Glomerular visceral epithelial cell (primary cell): ENCODE measurements around the gene TOMT.

Source experiments
- DNase-seq: peaks from one replicate; pipeline ENCODE4 v3.0.0-alpha.2; 2016; ENCODE audit errors: extremely low spot score

The TOMT gene, protein sequence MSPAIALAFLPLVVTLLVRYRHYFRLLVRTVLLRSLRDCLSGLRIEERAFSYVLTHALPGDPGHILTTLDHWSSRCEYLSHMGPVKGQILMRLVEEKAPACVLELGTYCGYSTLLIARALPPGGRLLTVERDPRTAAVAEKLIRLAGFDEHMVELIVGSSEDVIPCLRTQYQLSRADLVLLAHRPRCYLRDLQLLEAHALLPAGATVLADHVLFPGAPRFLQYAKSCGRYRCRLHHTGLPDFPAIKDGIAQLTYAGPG

DNA sequence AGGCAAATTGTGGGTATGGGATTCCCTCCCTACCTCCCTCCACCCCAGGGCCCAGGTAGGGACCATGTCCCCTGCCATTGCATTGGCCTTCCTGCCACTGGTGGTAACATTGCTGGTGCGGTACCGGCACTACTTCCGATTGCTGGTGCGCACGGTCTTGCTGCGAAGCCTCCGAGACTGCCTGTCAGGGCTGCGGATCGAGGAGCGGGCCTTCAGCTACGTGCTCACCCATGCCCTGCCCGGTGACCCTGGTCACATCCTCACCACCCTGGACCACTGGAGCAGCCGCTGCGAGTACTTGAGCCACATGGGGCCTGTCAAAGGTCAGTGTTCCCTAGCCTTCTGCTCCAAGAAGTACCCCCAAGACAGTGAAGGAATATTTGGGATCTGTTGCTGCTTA is at the start of gene TOMT:
Gene TOMT (plus strand): TSS at position 37 of the 400 bp plus-strand sequence. CDS start 28 bp downstream, at position 65.
- no peak for DNase-seq

DNA sequence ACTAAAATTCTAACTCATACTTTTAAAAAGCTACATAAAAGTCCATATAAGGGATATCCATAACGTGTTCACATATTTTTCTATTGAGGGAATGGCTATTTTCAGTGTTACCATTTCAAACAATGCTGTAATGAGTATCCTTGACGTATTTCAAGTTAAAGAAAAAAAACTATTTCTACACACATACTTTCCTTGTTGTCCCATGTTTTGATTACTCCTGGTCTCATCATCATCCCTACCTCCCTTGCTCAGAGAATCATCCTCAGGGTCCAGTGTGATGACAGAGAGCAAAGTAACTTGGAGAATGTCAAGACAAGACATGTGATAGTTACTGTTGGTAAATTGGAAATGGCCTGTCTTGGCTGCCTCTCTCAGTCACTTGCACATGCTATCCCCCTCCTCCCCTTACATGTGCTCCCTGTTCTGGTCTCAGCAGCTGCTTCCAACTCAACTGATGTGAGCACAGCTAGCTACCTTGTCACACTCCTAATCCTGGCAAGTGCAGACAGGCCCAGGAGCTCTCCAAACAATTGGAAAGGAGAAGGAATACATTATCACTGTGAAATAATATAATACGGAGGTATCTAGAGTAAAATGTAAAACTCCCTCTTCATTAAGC is 47.2 kb upstream of the TOMT start:
- DNase-seq: no peak

DNA sequence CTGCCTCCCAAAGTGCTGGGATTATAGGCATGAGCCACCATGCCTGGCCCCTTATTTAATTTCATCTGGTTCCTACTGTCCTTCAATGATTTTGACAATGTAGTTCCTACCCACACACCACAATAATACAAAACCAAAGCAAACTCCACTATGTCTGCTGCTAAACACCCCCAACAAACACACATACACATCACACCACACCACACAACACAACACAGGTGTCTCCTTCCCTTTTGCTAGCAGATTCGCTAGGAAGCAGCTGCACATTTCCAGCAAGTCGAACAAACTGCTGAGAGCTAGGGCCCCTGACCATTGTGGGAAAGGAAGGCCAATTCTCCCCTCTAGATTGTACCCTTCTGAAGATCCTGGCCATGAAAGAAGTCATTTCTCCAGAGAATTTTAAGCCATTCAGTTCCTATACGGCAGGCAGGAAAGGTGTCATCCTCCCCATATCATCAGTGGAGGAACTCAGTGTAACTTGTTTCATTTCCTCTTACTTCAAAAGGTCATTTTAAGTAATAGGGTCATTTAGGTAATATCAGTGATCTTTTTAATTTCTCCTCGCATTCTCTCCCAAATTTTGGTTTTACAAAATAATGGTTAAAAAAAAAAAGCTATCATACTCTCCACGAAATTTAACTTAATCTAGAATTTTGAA is 43.9 kb upstream of the TOMT start:
- DNase-seq: no peak

DNA sequence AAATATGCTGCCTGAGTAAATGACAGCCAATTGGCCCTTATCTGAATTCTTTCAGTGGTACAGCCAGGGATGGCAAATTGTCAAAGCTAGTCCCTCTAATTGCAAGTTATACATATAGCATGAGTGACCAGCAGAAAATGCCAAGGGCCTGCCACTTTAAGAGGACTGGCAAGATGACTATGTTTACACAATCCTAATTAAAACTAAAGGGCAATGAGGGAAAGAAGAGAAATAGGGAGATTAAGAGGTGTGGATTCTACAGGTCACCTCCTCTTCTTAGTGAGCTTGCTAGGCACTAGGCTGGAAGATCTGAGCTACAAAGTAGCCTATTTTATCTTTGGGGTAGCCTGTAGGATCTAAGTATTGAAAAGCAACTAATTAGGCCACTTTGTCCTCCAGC is 38.9 kb upstream of the TOMT start:
- DNase-seq: no peak

DNA sequence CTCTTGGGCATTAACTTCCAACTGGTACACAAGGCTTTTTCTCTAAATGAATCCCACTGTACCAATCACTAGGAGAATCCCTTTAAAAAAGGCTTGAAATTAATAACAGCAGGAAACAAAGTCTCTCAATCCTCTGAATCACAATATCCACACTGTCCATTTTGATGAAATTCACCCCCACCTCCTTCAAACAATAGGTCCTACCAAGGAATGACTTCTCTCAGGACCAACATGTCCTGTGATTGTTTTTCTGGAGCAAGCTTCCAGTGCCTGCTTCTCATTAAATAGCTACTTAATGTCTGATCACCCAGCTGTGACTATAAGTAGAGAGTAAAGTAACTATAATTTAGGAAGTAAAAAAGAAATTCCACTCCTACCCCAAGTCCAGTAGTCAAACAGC is 38.5 kb upstream of the TOMT start:
- DNase-seq: no peak

GRCh38 chr11:72067676-72068075 is 38.0 kb upstream of the TOMT start:
- no peak for DNase-seq

DNA sequence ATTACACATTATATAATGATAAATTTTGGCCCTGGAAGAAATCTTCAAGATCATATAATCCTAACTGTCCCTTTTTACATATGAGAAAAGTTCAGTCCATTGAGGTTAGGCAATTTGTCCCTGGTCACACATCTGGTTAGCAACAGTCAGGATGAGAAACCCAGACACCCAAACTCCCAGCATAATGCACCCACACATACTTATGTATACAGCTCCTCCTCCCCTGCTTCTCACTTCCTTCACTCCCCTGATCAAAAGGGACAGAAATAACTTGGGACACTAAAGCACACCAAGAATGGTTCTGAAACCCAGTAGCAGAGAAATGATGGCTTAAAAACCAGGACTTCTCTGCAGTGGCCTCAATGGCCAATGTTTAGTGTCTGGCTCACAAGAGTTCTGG is 36.5 kb upstream of the TOMT start:
- DNase-seq: peak; percentile 13

- peak; percentile 87 for DNase-seq
Measured at GRCh38 chr11:72069787-72070251, 35.9 kb upstream of the TOMT start.

DNA sequence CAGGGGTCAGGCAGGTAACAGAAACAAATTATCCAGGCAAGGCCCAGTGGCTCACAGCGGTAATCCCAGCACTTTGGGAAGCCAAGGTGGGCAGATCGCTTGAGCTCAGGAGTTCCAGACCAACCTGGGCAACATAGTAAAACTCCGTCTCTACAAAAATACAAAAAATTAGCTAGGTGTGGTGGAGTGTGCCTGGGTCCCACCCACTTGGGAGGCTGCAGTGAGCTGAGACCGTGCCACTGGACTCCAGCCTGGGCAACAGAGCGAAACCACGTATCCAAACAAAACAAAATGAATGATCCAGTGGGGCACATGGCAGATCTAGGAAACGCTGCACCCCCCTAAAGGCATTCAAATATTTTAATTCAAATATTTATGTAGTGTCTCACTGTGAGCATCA is 35.2 kb upstream of the TOMT start:
- peak; percentile 40 for DNase-seq

DNA sequence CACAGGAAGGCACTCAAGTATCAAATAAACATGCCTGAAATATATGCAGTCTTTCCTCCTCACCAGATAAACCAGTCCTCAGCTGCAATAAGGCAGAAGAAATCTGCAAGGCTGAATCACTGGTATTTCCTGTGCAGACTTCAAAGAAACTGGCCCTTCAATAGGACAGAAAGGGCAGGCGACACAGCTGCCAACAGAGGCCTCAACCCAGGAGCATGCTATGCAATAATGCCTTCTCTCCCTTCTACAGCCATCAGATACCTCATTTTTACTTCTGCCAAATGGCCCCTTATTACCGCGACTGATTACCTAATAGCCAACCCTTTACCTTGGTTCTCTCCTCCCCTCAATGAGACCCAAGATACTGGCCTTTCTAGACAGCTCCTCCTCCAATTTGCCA is 33.4 kb upstream of the TOMT start:
- DNase-seq: peak; percentile 70

GRCh38 chr11:72075109-72075508 is 30.6 kb upstream of the TOMT start:
- no peak for DNase-seq

GRCh38 chr11:72075756-72076155 is 30.0 kb upstream of the TOMT start:
- no peak for DNase-seq

DNA sequence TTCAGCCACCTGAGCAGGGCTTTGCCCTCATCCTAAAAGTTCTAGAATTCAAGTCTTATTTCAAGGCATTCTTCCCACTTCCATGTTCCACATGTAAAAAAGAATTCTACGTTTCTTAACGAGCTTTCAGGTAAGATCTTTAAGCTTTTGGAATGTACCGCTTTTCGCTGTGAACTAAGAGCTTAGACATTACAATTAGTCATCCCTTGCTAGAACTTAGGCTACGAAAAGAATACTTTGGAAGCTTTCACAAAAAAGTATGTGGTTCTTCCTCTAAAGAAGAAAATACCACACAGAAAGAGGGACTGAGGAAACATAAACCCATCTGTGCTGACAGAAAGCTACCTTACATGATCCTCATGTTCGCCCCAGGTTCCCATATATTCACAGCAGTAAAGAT is 27.2 kb upstream of the TOMT start:
- no peak for DNase-seq

GRCh38 chr11:72079819-72080325 is 25.9 kb upstream of the TOMT start:
- DNase-seq: no peak

DNA sequence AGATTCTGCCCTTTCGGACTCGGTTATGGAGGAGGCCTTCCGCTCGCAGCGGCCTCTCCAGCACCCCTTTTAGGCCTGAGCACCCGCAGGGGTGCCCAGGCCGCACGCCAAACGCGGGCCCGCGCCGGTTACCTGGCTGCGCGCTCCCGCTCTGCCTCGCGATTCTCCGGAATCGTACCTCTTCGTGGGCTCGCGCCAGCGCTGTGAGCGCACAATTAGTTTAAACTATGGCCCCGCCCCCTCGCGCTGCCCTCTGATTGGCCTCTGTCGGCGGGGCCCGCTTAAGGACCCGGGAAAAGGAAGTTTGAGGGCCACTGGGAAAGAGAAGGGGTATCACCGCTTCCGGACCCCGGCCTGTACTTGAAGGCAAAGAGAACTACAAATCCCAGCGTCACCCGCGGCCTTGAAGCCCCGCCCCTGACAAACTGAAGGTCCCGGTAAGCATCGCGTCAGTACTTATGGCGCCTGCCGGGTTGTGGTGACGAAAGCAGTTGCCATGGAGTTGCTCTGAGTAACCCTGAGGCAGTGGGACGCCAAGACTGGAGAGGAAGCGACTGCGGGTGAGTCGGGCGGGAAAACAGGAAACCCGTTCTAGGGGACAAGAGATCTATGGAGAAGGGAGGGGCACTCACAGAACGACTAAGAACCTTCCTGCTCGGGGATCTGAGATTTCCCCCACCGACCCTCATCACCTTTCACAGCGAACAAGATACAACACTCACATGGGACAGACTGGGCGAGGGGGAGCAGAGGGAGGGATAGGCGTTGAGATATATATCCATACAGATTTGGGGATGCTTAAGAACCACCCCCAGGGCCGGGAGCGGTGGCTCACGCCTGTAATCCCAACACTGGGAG is 25.2 kb upstream of the TOMT start, which contains the start of the genes LRRC51 and NUMA1:
Gene LRRC51 (plus strand): TSS at position 525 of the 858 bp plus-strand sequence. CDS start 8,234 bp downstream, outside the sequence.
Gene NUMA1 (minus strand): TSS at position 217 of the 858 bp plus-strand sequence. CDS start 44,599 bp downstream, outside the sequence.
- DNase-seq: peak; percentile 100

GRCh38 chr11:72081184-72081644 is 24.5 kb upstream of the TOMT start:
- DNase-seq: no peak

DNA sequence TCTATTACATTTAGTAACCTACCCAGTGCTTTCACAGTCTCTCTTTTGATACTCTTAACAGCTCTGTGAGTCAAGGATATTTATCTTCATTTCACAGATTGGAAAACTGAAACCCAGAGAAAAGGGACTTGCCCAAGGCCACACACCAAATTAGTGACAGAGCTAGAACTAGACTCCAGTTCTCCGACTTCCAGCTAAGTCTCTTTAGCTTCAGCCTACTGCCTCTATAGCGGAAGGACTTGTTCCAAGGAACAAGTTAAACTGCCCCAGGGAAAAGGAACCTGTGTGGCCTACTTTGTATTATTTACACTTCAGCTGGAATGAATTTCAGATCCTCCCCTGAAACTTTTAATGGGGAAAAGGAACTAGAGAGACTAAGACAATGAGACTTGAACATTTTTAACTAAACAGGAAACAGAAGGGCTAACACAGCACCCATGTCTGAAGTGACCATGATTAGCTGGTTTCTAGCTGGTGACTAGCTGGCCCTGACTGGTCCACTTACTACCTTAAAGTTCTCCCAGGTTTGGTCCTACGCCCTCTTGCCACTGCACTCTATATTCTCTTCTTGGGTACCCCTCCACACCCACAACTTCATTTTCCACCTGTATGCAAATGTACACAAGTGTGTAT is 23.8 kb upstream of the TOMT start:
- DNase-seq: no peak

GRCh38 chr11:72083414-72083813 is 22.3 kb upstream of the TOMT start:
- no peak for DNase-seq

DNA sequence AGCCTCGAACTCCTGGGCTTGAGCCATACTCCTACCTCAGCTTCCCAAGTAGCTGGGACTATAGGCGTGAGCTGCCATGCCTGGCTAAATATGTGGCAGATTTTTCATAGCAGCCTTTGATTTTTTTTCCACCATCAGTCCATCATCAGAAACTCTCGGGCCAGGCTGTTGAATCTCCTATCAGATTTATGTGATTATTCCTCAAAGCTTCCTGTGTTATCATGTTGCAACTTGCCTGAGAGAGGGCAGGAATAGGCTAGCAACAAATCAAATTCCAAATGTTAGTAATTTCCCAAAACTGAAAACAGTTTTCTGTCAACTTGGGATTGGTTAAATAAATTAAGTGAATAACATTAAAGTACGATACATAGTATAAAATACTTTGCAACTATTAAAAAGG is 21.6 kb upstream of the TOMT start:
- no peak for DNase-seq

DNA sequence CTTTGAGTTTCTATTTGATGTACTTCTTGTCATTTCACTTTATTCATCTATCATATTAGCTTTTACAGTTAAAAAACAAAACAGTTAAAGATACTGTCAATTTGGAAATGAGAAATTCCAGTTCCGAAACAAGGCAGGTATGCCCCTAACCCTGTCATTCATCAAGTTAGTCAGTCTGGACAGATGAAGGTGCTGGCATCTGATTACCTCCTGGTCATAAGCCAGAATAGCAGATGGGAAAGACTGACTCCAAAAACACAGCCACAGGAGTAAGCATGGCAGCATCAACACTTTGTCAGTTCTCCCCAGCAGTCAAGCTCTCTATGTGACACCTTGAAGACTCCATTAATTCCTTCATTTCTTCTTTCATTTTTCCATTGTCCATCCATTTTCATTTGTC is 20.8 kb upstream of the TOMT start:
- DNase-seq: no peak
